Measurements from ENCODE around the gene HLF.

The HLF gene

GRCh38 chr17:55320594-55321426, 56.0 kb downstream of the HLF start:
- TF ChIP-seq CTCF (conservative IDR thresholded peaks at IDR 0.05): no peak
- H3K27ac ChIP-seq: no peak overlapping the region

GRCh38 chr17:55321427-55322060, 56.8 kb downstream of the HLF start:
- no peak overlapping the region for H3K27ac ChIP-seq
- no peak for TF ChIP-seq CTCF (conservative IDR thresholded peaks at IDR 0.05)

GRCh38 chr17:55322453-55322985, 57.8 kb downstream of the HLF start:
- no peak for TF ChIP-seq CTCF (conservative IDR thresholded peaks at IDR 0.05)

GRCh38 chr17:55323518-55324295, 58.9 kb downstream of the HLF start:
- no peak for TF ChIP-seq CTCF (conservative IDR thresholded peaks at IDR 0.05)
- no peak overlapping the region for H3K27ac ChIP-seq

More at GRCh38 chr17:55322453-55322985, 57.8 kb downstream of the HLF start:
- no peak overlapping the region for H3K27ac ChIP-seq

- no peak for TF ChIP-seq CTCF (conservative IDR thresholded peaks at IDR 0.05)
- no peak overlapping the region for H3K27ac ChIP-seq
Measured at GRCh38 chr17:55324296-55324978, 59.7 kb downstream of the HLF start.

- H3K27ac ChIP-seq: no peak overlapping the region
- no peak for TF ChIP-seq CTCF (conservative IDR thresholded peaks at IDR 0.05)
Measured at GRCh38 chr17:55325406-55325805, 60.6 kb downstream of the HLF start.
